Activated CD4-positive, alpha-beta T cell treated with anti-CD3 and anti-CD28 coated beads, Interleukin-2, amount 50 U/mL, for 48 hours (primary cell): ENCODE measurements around the gene ATP5F1C.

Experiments
- DNase-seq, 2 experiments: peaks; one replicate each; pipeline ENCODE4 v3.0.0-alpha.2; 2020

ATP5F1C gene

DNA sequence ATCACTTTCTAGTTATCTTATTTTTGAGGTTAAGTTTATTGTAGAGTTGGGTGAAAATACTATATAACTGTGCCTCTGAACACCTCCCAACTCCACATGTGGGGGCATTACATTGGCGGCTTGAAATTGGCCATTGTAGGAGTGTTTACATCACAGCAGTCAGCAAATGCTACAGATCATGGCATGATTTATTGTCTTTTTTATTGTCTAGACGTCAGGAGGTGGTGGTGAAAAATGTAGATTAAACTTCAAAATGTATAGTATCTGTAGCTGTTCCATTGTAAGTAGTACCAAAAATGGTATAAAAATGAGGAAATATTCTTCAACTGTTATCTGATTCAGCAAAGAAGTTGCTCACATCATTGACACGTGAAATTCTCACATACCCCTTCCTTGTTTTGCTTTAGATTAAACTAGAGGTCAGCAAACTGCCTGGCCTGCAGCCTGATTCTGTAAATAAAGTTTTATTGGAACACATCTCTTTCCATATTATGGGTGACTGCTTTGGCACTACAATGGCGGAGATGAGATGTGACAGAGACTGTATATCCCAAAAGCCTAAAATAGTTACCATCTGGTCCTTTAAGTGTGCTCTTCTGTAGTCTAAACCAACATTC is 65.4 kb downstream of the ATP5F1C start:
- no peak for DNase-seq

DNA sequence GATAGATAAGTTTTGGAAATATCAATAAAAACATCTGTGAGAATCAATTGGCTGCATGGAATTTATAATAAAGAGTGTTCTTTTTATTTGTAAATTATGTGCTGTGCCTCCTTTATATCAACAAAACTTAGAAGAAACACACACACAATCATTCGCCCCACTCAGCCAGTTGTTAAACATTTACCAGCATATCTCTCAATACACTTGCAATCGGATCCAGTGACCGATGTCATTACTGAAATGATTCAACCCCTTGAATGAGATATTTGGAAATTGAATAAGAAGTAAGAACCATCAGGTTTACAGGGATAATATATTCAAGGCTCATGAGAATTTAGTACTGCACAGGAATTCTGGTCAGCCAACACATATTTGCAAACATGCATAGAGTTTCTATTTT is 65.9 kb downstream of the ATP5F1C start:
- no peak for DNase-seq

DNA sequence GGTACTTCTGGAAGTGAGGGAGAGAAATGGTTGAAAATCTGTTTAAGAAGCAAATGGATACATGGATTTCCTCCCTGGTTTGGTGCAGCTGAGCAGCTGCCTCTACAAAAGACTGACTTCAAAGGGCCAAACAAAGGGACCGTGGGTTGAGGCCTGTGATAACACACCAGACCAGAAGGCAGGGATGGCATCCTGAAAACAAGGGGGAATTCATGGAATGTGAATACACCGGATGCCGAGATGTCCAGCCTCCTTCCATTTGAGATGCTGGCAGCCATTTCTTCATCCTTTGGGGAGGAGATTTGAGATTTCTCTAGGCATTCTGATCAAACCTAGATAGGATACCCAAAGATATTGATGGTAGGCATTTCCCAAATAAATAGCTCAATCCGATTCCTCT is 67.2 kb downstream of the ATP5F1C start:
- DNase-seq = no peak

- DNase-seq = no peak
Observed at GRCh38 chr10:7856678-7857077, 68.7 kb downstream of the ATP5F1C start.

DNA sequence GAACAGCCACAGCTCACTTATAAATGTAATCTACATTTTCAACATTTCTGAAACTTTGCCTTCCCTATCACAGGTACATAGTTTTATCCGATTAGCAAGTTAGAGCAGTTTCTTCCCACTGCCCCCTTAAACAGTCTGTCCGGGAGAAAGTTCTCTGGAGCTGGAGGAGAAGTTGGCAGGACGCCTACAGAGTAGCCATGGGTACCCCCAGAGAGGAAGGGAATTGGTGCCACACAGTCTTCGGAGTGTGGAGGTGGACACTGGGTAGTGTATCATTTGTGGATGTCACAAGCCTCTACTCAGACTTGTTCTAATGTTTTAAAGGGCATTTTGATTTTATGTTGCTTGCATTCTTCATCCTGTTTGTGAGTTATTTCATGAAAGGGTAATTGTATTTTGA is 69.3 kb downstream of the ATP5F1C start:
- no peak for DNase-seq
